NCI-H526 treated with DMSO at 0.1 percent for 48 hours (cell line): ENCODE data around the gene AXIN1.
"Not testable (repeated sequence)": the region's sequence is repeated elsewhere in the genome, so short reads cannot be mapped to it uniquely, and the experiment has no call there.

Experiments used
- DNase-seq: peaks from one replicate; lab custom pipeline; 2025; lab: John Stamatoyannopoulos, UW

The AXIN1 gene

DNA sequence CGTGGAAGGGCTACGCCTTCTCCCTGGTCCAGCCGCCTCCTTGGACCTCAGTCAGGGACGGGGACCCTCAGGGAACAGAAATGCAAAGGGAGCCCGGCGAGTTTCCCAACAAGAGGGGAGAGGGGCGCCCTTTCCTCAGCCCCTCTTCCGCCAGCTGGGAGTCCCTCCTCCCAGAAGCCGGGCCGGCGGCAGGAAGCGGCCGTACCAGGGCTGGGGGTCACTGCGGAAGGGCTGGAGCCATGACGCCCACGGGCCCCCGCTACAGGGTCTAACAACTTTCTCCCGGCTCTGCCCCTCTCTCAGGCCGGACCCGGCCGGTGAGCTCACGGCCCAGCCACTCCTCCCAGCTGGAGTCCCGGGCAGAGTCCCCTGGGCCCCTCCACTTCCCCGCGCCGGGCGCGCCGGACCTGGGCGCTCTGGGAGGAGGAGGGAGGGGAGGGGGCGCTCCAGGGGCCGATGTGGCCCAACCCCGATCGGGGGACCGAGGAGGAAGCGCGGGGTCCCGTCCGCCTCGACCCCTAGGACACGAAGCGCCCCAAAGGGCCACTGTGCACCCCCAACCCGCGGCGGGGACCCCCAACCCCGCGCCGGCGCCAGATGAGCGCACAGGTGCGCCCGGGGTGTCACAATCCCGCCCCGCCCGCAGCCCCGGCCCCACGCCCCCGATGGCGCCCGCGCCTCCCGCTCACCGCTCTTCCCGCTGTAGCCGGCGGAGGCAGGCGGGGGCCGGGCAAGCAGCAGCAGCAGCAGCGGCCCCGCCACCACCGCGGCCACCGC lies 28.7 kb upstream of the AXIN1 start:
- no peak for DNase-seq

DNA sequence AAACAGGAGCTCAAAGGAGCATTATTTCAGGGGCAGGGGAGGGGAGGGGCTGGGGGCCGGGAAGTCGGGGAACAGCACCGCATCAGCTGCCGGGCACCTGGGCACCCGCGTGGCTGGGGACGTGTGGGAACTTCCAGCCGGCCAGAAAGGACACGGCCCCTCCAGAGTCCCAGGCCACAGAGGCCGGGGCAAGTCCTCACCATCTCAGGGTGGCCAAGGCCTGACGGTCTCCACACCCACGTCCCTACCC lies 28.2 kb upstream of the AXIN1 start:
- no peak for DNase-seq

DNA sequence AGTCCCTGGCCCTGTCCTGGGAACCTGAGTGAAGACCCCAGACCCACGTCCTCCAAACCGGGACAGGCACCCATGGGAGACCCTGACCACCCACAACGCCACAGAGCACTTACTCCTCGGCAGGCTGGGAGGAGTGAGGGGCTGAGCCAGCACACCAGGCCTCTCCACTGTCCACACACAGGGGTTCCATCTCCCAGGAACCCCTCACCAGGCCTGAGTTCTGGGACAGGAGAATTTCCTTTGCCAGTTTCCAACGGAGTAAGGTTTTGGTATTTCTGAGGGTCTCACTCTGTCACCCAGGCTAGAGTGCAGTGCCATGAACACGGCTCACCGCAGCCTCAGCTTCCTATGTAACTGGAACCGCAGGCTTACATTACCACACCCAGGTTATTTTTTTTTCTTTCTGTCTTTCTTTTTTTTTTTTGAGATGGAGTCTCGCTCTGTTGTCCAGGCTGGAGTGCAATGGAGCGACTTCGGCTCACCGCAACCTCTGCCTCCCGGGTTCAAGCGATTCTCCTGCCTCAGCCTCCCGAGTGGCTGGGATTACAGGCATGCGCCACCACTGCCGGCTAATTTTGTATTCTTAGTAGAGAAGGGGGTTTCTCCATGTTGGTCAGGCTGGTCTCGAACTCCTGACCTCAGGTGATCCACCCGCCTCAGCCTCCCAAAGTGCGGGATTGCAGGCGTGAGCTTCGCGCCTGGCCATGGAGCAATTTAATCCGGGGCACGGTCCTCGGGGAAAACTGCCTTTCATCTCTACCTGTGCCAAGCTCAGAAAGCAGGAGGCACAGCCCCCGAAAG lies 27.6 kb upstream of the AXIN1 start:
- no peak for DNase-seq

GRCh38 chr16:379183-379960 lies 26.8 kb upstream of the AXIN1 start:
- DNase-seq: peak; percentile 84

DNA sequence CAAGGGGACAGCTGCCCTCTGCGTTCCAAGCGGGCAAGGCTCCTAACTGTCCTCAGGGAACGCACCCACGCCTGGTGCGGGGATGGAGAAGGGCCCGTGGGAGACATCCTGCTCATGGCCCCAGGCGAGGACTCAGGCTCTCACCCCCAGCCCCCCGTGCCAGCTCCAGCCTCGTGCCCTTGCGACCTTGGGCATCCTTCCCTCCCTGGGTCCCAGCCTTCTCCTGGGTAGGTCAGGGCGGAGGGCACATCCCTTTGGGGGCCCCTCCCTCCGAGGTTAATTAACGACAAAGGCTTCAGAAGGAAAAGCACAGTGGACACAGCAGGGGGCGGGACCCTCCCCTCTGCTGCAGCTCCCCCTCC lies 26.3 kb upstream of the AXIN1 start:
- DNase-seq: no peak

GRCh38 chr16:378113-378820 lies 25.7 kb upstream of the AXIN1 start:
- DNase-seq: not testable (repeated sequence)

DNA sequence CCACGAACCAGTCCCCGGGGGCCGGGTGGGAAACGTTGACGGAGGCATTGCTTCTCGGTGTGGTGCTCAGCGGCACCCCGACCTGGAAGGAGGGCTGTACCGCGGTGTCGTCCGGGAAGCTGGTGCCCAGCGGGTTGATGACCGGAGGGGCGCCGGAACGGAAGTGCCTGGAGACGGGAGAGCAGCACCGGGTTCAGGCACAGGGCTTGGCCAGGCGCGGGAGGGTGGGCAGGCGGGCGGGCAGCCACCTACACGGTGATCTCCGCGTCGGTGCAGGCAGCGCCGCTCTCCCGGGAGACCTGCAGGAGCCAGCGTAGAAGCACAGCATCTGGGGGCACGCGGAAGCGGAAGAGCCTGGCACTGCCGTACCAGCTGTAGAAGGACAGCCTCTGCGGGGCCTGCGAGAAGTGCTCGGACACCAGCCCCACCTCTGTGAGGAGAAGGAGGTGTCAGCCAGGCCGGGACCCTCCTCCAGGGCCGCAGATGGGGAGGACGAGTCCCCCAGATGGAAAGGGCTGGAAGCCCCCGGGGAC lies 25.0 kb upstream of the AXIN1 start:
- DNase-seq: no peak

- DNase-seq: no peak
Measured at GRCh38 chr16:376817-377418, 24.4 kb upstream of the AXIN1 start.

DNA sequence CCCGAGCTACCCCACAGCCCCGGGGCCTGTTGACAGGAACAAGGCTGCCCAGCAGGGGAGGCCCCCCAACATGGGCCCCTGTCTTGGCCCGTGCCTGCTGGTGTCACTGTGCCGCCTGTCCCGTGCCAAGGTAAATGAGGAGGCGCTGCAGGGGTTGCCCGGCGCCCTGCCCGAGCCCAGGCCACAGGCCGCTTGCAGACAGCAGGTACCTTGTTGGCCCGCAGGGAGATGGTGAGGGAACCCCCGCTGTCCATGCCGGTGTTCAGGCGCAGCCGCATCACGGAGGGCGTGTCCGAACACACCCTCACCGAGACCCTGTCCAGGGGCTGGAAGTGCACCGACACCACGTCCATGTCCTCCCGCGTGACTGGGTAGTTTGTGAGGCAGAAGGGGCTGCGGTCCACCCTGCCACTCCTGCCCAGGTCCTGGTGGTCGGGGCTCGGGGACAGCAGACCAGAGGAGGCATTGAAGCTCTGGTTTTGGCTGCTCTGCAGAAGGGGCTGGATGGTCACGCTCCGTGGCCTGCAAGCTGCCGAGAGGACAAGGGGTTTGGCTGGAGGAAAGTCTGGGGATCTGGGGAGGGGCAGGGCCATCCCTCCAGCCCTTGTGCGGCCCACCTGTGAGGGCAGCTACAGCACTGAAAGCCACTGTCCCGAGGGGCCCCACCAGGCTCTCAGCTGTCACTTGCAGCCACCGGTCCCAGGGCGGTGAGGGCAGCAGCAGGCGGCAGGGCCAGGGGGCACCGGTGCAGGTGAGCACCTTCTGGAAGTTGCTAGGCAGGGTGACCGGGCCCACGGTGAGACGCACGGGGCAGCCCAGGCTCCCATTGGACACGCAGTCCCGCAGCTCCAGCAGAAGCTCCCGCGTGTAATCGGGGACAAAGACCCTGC lies 23.6 kb upstream of the AXIN1 start:
- DNase-seq: no peak

DNA sequence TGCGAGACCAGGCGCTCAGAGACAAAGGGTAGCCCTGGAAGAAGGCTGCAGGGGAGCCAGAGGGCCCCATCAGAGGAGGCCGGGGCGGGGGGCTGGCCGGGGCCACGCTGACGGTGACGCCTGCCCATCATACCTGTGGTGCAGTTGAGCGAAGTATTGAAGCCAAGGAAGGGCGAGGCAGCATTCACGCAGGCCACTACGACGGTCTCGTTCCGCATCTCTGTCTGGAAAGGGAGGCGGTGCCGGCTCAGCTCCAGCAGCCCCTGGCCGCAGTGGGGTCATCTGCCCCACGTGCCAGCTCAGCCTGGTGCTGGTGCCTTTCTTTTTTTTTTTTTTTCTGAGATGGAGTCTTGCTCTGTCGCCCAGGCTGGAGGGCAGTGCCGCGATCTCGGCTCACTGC lies 22.7 kb upstream of the AXIN1 start:
- no peak for DNase-seq

DNA sequence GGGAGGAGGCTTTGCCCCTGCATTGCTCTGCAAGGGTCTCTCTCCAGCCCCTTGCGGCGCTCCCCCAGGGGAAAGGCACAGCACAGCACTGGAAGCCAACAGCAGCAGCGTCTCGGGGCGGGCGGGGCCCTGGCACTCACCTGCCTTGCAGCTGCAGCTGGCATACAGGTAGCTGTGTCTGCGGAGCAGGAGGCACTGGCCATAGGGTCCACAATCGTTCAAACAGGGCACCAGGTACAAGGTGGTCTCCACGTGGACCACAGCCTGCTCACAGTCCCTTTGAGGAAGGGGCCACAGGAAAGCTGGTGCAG lies 22.0 kb upstream of the AXIN1 start:
- DNase-seq: no peak

GRCh38 chr16:373848-374615 lies 21.5 kb upstream of the AXIN1 start:
- DNase-seq: no peak

DNA sequence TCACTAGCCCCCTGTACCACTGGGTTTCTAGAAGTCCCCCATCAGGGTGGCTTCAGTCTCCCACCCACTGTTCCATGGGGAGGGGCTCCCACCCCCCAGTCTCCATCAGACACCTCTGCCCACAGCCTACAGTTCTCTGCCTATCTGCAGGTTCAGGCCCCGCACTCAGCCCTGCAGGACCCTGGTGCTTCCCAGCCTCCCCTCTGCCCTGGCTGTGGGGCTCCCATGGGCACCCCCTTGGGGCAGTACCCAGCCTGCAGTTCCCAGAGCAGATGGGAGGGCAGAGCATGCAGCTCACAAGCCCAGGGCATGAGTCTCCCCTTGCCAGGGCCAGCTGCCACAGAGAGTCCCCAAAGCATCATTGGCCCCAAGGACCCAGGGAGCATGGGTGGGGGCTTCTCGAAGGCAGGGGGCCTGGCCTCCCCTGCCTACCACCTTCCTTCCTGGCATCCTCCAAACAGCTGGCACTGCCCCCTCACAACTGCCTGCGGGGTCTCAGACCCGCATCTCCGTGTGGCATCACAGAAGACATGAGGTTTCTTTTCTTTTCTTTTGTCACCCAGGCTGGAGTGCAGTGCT lies 20.6 kb upstream of the AXIN1 start:
- no peak for DNase-seq

- no peak for DNase-seq
Measured at GRCh38 chr16:372302-372983, 19.9 kb upstream of the AXIN1 start.

- DNase-seq: no peak
Measured at GRCh38 chr16:371515-372301, 19.2 kb upstream of the AXIN1 start.

DNA sequence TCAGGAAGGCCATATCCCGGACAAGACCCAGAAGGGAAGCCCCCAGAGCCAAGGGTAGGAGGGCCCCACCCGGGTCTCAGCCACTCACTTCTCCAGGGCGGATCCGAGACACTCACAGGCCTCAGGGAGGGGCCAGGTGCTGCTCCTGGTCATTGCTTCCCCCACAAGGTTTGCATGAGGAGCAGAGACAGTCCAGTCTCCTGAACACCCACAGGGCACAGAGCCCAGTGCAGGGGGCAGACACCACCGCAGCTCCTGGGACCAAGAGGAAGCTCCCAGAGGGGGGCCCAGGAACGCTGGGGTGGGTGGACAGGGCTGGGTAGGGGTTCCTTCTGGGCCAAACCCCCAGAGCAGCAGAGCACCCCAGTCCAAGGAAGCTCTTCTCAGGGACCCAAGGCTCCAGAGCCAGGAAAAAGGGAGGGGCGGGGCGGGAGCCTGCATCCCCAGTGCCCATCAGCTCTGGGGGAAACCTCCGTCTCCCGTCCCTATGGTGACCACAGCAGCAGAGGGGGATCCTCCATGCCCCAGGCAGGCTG lies 18.5 kb upstream of the AXIN1 start:
- no peak for DNase-seq

GRCh38 chr16:370443-370842 lies 17.9 kb upstream of the AXIN1 start, which contains the start of gene MRPL28:
Gene MRPL28, minus strand, starts transcription at chr16:370538. Its CDS starts 320 bp downstream, at chr16:370218.
- DNase-seq: peak; percentile 76

DNA sequence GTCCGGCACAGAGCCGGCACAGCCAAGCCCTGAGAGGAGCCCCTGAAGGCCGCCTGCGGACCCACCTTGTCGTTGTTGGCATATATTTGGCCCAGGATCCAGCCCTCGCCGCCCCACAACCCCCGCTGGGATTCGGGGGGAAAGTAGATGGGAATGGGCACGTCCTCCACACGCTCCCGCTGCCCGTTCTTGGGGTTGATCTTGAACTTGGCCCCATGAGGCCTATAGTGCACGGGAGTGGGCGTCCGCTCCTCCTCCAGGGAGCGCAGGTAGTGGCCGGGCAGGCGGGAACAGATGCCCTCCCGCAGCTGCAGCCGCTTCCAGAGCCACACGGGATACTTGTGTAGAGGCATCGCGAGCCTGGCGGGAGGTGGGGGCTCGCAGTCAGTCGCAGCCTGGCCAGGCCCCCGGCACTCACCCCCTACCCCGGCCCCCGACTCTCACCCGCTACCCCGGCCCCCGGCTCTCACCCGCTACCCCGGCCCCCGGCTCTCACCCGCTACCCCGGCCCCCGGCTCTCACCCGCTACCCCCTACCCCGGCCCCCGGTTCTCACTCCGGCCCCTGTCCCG lies 17.4 kb upstream of the AXIN1 start:
- DNase-seq: no peak
